Activated CD4-positive, alpha-beta T cell treated with anti-CD3 and anti-CD28 coated beads, Interleukin-2, amount 50 U/mL, for 16 hours (primary cell): ENCODE data around the gene DYRK1B.
"Not testable (repeated sequence)": the region's sequence is repeated elsewhere in the genome, so short reads cannot be mapped to it uniquely, and the experiment has no call there.

Experiments used
- DNase-seq: peaks from one replicate; pipeline ENCODE4 v3.0.0-alpha.2; 2020

Gene DYRK1B

DNA sequence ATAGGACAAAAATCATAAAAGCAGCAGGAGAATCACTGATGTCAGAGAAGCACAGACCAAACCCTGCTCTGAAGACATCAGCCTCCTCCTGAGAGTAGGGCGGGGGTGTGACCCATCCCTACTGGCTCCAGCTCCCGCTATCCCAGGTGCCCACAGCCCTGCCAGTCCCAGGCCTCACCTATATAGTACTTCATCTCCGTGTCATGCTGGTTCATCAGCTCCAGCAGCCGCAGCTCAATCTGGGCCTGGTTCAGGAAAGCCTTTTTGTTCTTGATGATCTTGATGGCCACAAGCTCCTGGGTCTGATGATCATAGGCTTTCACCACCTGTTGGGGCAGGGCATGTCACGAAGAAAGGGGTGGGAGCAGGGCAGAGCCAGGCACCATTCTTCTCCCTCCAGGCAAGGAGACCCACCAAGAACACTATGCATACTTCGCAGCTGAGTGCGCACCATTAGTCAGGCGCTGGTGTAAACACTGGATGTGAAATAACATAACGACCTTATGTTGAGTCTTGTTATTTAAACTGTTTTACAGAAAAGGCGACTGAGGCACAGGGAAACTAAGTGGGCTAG lies 4.2 kb downstream of the DYRK1B start:
- DNase-seq = no peak

DNA sequence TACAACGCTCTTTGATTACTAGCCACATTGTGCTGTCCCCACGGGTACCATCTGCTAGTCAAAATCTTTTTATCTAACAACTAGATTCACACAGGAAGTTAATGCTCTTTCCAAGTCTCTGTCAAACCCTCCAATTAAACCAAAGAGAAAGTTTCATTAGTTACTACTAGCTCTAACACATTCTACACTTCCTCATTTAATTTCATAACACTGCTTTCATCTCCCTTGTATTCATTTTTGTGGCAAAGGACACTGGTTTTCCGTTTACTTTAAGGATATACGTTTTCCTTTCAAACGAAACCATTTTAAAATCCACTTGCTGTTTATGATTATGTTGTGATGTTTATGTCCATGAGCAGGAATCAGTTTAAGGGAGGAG lies 5.3 kb downstream of the DYRK1B start:
- DNase-seq = no peak

DNA sequence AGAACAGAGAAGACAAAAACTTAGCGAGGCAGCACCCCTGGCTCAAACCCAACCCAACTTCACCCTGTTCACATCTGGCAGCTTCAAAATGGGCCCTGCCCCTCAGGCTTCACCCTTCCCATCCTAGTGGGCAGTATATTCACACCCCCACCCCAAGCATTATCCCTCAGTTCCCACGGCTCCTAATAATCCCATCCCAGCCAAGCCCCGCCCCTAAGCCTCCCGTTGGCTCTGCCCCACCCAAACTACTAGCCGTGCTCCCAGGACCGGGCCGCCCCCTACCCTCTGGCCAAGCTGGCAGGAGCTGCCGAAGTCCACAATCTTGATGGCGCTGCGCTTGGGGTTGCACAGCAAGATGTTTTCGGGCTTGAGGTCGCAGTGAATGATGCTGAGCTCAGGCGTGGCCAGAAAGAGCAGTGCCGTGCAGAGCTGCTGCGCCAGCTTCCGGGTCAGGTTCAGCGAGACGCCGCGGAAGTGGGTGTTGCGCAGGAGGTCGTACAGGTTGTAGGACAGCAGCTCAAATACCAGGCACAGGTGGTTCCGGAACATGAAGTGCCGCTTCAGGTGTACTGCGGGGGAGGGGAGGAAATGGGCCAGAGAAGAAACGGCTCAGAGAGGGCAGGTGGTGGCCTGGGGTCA lies 5.8 kb downstream of the DYRK1B start:
- DNase-seq = no peak

DNA sequence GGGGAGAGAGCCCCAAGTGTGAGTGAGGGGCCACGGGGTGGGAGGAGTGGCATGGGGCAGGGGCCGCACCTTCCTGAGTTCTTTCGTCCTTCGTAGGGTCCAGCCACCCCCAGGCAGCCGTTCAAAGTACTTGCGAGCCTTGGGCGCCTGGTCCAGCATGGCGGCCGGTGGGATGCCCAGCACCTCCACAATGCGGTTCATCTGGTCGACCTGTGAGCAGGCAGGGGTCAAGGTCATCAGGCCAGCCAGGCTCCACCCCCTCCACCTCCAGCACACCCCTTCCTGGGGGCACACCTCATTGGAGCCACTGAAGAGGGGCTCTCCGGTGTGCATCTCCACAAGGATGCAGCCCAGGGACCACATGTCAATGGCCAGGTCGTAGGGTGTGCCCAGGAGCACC lies 6.7 kb downstream of the DYRK1B start:
- no peak for DNase-seq

DNA sequence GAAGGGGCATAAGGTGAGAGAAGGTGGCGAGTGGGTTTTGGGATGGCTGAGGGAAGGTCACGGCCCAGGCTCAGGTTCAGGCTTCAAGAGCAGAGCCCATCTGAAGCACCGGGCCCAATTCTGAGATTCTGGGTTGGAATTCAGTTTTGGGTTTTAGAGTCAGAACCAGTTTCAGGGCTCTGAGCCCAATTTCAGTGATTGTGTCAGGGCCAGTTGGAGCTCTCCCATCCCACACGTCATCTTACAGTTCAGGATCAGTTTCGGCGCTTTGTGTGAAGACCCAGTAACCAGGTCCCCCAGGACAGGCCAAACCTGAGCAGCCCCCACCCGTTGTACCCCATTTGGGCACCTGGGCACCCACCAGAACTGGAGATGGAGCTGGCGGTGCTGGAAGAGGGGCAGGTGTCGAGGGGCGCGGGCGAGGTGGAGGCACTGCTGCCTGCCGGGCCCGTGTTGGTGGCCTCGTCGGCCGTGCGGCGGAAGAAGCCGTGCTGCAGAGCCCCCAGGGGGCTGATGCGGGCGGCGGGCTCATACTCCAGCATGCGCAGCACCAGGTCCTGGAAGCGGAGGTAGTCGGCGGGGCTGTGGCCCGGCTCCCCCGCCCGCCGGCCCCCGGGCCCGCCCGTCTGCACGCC lies 7.5 kb downstream of the DYRK1B start:
- DNase-seq = no peak

DNA sequence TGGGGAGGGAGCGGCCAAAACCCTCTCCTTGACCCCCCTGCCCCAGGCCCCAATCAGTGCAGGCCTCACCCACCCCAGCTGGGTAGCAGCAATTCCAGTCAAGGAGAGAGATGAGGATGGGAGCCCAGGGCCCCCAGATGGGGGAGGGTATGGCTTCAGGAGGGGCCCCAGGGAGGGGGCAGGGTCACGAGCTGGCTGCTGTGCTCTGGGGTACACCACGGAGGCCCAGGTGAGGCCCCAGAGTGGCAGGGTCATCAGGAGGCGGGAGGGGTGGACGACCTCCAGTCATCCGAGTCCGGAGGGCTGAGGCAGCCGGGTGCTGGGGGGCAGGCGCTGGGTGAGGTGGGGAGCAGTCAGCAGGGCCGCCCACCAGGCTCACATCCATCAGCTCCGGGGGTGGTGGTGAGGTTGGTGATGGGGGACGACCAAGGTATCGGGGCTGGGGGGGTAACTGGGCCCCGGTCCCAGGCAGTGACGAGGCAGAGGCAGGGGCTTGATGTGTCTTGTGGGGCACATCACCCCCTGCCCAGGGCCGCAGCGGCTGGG lies 8.4 kb downstream of the DYRK1B start:
- DNase-seq = no peak

DNA sequence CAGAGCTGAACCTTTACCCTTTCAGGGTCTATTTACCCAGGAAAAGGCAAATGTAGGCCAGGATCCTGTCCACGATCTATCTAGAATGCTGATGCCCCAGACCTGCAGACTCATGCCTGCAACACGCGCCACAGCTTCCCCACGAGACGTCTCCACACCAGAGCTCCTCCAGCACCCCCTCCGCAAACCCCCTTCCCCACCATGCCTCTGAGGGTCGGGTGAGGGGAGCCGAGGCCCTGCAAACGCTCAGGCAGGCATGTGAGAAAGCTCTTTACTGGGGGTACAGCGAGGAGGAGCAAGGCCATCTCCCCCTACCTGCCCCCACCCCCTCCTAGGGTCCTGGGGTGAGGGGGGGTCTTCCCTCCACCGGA lies 8.9 kb downstream of the DYRK1B start:
- no peak for DNase-seq

DNA sequence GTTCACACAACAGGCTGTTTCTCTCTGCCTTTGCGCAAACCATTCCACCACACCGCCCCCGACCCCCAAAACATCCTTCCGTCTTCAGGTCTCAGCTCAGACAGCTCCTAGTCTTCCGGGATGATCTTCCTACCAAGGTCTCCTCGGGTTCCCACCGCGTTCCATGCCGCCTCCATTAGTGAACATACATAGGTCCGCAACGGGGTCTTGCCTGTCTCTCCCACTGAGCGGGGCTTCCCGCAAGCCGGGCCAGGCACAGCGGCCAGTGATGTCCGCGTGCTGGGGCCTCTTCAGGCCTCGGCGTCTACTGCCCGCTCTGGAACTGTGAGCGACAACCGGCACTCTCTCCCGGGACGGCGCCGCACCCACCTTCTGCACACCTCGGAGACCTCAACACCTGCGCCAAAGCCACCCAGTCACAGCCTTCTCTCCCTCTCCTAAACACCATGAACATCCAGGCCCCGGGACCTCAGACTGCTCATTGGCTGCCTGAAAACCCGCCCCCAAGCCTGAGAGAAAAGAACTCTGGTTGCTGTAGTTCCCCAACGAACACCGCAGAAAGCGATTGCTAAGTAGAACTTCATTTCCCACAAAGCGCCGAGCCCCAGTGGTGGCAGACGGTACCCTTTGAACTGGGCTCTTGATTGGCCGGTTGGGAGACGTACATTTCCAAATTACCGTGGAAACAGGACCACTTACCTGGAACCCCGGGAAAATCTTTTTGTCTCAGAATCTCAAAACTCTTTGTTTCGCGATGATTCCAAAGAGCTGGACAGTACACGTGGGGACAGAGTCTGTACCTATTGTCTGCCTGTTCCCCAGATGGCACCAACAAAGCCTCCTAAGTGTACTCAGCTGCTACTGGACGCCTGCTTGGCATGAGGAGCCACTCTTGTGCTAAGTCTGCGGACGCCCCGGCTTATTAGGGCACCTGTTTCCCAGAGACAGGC lies 9.5 kb downstream of the DYRK1B start:
- peak; percentile 92 for DNase-seq

DNA sequence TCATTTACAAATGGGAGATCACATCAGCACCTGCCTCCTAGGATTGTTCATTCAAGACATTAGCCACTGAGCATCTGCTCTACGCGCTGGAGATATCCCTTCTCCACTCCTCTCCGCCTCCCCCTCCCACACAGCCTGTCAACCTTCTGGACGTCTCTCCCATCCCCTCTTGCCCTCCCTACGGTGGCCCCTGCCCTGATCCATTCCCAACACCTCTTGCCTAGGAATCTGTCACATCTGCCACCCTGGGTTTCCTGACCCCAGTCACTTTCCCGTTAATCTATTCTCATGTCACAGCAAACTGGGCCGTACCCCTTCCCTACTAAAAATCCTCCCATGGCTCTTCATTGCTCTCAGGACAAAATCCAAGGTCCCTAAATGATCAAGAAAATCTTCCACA lies 10.3 kb downstream of the DYRK1B start:
- no peak for DNase-seq

DNA sequence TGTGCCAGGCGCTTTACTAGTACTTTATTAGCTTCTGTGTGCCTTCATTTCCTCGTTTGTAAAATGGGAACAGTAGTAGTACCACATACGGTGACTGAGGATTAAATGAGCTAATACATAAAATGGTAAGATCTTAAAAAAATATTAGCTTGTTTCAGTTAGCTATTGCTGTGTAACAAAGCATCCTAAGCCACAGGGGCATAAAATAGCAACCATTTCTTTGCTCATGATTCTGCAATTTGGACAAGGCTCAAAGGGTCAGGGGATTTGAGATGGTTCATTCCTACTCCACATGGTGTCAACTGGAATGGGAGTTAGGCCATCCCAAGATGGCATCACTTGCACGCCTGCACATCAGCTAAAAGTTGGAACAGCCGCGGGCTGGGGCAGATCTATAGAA lies 13.3 kb downstream of the DYRK1B start:
- no peak for DNase-seq

DNA sequence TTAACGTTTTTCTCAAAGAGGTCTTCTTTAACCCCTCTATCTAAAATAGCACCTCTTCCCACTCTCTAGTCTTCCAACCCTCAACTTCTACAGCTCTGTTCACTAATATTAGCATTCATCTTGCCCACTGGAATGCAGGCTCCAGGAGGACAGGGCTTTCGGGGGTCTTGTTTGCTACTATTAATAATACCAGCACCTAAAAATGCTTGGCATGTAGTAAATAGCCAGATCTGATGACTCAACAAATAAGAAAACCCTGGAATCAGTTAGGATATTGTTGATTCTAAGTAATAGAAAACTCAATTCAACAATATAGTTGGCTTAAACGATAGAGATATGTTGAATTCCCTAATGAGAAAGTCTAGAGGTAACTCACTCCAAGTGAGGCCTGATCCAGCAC lies 14.2 kb downstream of the DYRK1B start:
- no peak for DNase-seq

DNA sequence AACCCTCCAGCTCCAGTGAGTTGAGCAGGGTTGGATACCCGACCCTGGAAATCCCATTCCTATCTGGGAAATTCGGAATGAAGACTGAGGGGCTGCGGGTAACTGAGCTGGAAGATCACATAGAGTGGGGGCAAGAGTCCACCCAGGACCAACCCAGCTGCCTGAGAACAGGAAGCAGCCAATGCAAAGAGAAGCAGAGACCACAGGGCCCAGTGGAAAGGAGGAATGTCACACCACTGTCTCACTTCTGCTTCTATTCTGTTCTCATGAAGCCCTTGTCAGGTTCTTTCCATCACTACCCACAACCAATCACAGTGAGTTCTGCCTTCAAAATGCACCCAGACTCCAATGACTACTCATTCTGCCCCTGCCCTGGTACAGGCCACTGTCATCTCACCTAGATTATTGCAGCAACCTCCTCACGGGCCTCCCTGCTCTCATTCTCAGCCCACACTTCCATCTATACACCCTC lies 15.3 kb downstream of the DYRK1B start:
- DNase-seq = no peak

DNA sequence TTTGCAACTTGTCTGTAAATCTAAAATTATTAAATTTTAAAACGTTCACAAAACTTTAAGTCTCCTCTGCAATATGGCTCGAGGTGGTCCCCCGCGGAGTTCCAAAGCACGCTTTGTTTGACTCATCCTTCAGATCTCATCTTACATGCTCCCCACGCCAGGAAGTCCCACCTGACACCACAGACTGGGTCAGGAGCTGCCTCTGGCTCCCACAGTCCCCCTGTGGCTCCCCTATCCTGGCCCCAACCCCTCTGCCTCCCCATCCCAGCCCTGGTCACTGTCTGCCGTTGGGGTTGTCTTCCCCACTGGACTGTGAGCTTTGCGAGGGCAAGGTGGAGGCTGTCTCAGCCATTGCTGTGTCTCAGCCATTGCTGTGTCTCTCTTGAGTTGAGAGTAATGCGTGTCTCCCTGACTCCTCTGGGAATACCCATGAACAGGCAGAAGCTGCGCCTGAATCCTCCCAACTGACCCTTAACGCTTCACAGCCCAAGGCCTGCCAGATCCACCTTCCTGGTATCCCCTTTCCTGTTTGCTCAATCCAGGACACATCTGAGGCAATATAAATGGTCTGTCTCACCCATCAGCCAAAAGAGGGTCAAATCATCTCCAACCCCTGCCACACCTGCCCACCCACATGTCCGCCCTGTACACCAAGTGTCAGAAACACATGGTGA lies 15.9 kb downstream of the DYRK1B start:
- no peak for DNase-seq

DNA sequence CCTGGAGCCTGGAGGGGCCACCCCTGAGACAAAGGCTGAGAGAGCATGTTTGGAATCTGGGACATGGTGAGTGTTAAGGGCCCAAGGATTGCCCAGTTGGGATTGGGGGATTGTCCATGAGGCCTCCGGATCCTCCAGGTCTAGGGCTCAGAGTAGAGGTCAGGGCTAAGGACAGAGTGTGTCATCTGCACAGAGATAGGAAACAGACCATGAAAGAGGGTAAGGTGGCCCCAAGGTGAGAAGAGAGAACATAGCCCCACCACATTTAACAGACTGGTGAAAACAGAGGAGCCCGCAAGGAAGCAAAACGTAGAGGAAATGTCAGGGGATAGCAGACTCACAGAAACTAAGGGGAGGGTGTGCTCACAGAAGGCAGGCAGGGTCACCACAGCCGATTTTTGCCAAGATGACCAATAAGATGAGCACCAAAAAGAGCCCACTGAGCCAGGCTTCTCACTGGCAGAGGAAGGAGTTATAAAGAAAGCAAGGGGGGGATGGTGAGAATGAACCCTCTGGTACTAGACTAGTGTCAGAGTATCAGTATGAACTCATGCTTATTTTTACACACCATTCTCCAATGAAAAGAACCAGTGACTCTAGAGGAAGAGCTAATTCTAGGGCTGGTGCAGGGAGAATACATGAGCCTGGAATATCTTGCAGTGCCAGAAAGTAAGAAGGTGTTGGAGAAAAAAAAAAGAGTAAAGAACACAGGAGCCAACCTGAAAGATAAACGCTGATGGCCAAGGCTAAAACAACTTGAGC lies 17.5 kb downstream of the DYRK1B start:
- no peak for DNase-seq

DNA sequence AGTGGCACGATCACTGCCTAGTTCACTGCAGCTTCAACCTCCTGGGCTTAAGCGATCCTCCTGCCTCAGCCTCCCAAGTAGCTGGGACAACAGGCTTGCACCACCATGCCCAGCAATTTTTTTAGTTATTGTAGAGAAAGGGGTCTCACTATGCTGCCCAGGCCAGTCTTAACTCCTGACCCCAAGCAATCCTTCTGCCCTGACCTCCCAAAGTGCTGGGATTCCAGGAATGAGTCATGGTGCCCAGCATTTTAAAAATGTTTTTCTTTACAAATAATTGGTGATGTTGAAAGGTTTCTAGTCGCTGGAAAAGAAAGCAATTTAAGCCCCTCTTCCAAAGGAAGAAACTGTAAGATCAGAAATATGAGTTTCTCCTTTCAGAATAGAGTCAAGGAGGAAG lies 19.4 kb downstream of the DYRK1B start:
- no peak for DNase-seq

DNA sequence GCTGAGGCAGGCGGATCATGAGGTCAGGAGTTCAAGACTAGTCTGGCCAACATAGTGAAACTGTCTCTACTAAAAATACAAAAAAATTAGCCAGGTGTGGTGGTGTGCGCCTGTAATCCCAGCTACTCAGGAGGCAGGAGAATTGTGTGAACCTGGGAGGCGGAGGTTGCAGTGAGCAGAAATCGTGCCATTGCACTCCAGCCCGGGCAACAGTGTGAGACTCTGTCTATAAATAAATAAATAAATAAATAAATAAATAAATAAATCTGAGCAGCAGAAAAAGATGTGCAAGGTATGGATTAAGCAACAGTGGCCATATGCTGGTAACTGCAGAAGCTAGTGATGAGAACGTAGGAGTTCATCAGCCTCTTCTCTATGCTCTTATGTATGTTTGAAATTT lies 19.9 kb downstream of the DYRK1B start:
- not testable (repeated sequence) for DNase-seq

DNA sequence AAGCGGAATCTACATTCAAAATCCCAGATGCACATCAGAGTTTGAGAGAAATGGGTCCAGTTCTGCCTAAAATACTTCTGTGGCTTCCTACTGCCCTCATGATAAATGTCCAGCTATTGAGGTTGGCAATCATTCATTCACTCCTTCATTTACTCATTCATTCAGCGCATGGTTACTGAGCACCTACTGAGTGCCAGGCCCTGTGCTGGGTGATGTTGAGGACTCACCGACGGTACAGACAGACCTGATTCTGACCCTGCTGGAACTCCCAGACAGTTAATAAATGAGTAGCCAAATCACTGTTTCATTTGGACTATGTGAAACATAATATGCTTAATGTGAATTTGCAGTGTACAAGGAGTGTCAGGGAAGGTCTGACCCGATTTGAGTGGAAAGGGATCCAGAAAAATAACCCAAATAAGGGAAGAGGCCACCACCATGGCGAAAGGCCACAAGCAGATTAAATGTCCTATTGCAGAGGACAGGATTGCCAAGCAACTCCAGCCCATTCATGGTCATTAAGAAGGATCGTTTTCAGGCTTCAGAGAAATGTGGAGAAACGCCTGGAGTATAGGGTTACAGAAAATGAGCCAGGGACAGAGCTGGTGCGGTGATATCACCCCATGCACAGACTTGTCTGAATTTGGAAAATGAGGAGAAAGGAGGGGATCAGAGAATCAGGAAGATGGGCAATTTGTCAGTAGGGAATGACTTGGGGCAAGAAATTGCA lies 20.5 kb downstream of the DYRK1B start:
- no peak for DNase-seq

DNA sequence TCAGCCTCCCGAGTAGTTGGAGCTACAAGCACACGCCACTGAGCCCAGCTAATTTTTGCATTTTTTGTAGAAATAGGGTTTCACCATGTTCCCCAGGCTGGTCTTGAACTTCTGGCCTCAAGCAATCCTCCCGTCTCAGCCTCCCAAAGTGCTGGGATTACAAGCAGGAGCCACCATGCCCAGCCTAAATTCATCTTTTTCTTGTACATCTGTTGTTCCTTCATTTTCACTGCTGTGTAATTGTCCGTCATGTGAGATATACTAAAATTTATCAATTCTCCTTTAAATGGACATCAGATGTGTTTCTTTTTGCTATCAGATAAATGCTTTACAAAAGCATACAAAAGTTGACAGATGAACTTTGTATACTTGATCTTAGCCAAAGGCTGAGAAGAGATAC lies 22.9 kb downstream of the DYRK1B start:
- DNase-seq = no peak

DNA sequence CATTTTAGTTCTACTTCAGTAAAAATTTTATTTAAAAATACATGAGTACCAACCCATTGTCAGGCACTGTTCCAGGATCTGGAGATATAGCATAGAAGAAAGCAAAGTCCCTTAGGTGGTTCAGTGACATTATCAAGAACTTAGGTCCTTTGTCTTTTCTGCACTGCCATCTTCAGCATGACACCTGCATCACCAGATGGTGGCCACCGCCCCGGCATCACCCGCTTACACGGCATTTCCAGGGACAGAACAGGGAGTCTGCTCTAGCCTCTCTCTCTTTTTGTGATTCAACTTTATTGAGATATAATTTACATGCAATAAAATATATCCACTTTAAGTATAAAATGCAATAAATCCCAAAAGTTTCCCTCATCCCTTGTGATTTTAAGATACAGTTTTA lies 23.5 kb downstream of the DYRK1B start:
- no peak for DNase-seq

DNA sequence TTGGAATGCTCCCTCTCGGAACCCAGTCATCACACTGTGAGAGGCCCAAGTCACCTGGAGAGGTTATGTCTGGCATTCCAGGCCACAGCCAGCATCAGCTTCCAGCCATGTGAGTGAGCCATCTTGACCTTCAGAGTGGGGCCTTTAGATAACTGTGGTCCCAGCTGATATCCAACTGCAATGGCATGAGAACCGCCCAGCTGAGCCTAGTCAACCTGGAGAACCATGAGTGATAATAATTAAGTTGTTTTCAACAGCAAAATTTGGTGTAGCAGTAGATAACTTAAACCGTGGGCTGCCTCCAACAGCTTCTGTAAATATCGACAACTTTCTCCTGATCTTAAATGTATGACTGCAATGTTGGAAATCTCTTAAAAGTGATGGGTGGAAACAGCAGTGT lies 24.6 kb downstream of the DYRK1B start:
- DNase-seq = no peak

DNA sequence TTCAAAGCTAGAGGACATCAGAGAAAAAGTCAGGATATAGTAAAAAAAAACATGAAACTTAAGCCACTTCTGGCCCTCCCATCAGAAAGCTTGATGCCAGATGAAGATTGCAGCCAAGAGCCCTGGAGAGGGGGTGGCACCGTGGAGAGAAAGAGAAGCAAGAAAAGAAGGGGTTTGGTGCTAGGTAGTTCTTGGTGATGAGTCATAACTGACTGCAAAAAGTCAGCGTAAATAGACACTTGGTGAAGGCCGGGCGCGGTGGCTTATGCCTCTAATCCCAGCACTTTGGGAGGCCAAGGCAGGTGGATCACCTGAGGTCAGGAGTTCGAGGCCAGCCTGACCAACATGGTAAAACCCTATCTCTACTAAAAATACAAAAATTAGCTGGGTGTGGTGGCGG lies 25.3 kb downstream of the DYRK1B start:
- DNase-seq = not testable (repeated sequence)
